Activated naive CD8-positive, alpha-beta T cell treated with anti-CD3 and anti-CD28 coated beads, Interleukin-2, amount 50 U/mL, for 24 hours (primary cell): Measurements from ENCODE around the gene NAALADL2.

Source experiments
- ATAC-seq: fragments of 150-1000 bp; cut with Tn5 transposase; one replicate; pipeline ENCODE4 v1.10.0; 2021
- DNase-seq: peaks from one replicate; pipeline ENCODE4 v3.0.0; 2021
- H3K27ac Mint-ChIP-seq: one replicate; pipeline ENCODE4 v1.8.0; 2021; ENCODE audit warnings: mild to moderate bottlenecking, mixed read lengths
- H3K27me3 Mint-ChIP-seq: one replicate; pipeline ENCODE4 v1.8.0; 2021; ENCODE audit warnings: mixed read lengths
- H3K36me3 Mint-ChIP-seq: one replicate; pipeline ENCODE4 v1.8.0; 2021; ENCODE audit warnings: low read depth, mixed read lengths
- H3K4me1 Mint-ChIP-seq: one replicate; pipeline ENCODE4 v1.8.0; 2021; ENCODE audit warnings: mixed read lengths
- H3K4me3 Mint-ChIP-seq: one replicate; pipeline ENCODE4 v1.8.0; 2021; ENCODE audit warnings: mild to moderate bottlenecking, moderate library complexity, mixed read lengths
- H3K9me3 Mint-ChIP-seq: one replicate; pipeline ENCODE4 v1.8.0; 2021; ENCODE audit warnings: mixed read lengths

The NAALADL2 gene

GRCh38 chr3:175374705-175375104 lies 515.6 kb downstream of the NAALADL2 start:
- H3K36me3 Mint-ChIP-seq, result no peaks in the 10 kb centered on the region
- no peak overlapping the region for H3K4me3 Mint-ChIP-seq
- no peaks in the 10 kb centered on the region for H3K4me1 Mint-ChIP-seq
- no peaks in the 10 kb centered on the region for H3K27me3 Mint-ChIP-seq
- DNase-seq, result no peak
- H3K27ac Mint-ChIP-seq, result no peak overlapping the region
- no peak for ATAC-seq
- H3K9me3 Mint-ChIP-seq, result peaks cover 4% of the 10 kb centered on the region

GRCh38 chr3:175378348-175378747 lies 519.2 kb downstream of the NAALADL2 start:
- peaks cover 4% of the 10 kb centered on the region for H3K9me3 Mint-ChIP-seq
- H3K27ac Mint-ChIP-seq, result no peak overlapping the region
- ATAC-seq (no peak), DNase-seq (no peak)
- no peaks in the 10 kb centered on the region for H3K27me3 Mint-ChIP-seq
- H3K36me3 Mint-ChIP-seq, result no peaks in the 10 kb centered on the region
- no peak overlapping the region for H3K4me3 Mint-ChIP-seq
- no peaks in the 10 kb centered on the region for H3K4me1 Mint-ChIP-seq

- Mint-ChIP-seq H3K27ac (no peak overlapping the region), H3K36me3 (no peaks in the 10 kb centered on the region), H3K4me3 (no peak overlapping the region), H3K27me3 (no peaks in the 10 kb centered on the region), H3K4me1 (no peaks in the 10 kb centered on the region), H3K9me3 (peaks cover 4% of the 10 kb centered on the region)
- ATAC-seq (no peak), DNase-seq (no peak)
Observed at GRCh38 chr3:175381685-175382084, 522.6 kb downstream of the NAALADL2 start.

- ATAC-seq, result no peak
- Mint-ChIP-seq H3K4me3 (no peak overlapping the region), H3K27ac (no peak overlapping the region)
Observed at GRCh38 chr3:175383371-175383770, 524.2 kb downstream of the NAALADL2 start.

GRCh38 chr3:175383813-175384212 lies 524.7 kb downstream of the NAALADL2 start:
- H3K27ac Mint-ChIP-seq, result no peak overlapping the region
- no peak for DNase-seq
- H3K9me3 Mint-ChIP-seq, result no peaks in the 10 kb centered on the region
- H3K27me3 Mint-ChIP-seq, result no peaks in the 10 kb centered on the region
- H3K4me3 Mint-ChIP-seq, result no peak overlapping the region
- no peaks in the 10 kb centered on the region for H3K4me1 Mint-ChIP-seq
- no peaks in the 10 kb centered on the region for H3K36me3 Mint-ChIP-seq
- ATAC-seq, result no peak

More at GRCh38 chr3:175383371-175383770, 524.2 kb downstream of the NAALADL2 start:
- H3K36me3 Mint-ChIP-seq, result no peaks in the 10 kb centered on the region
- H3K27me3 Mint-ChIP-seq, result no peaks in the 10 kb centered on the region
- no peaks in the 10 kb centered on the region for H3K9me3 Mint-ChIP-seq
- no peak for DNase-seq
- H3K4me1 Mint-ChIP-seq, result no peaks in the 10 kb centered on the region

GRCh38 chr3:175384569-175384968 lies 525.4 kb downstream of the NAALADL2 start:
- H3K4me1 Mint-ChIP-seq, result no peaks in the 10 kb centered on the region
- DNase-seq, result no peak
- no peak overlapping the region for H3K4me3 Mint-ChIP-seq
- ATAC-seq, result no peak
- no peak overlapping the region for H3K27ac Mint-ChIP-seq
- H3K9me3 Mint-ChIP-seq, result no peaks in the 10 kb centered on the region
- H3K36me3 Mint-ChIP-seq, result no peaks in the 10 kb centered on the region
- H3K27me3 Mint-ChIP-seq, result no peaks in the 10 kb centered on the region

- no peaks in the 10 kb centered on the region for H3K27me3 Mint-ChIP-seq
- DNase-seq, result no peak
- no peak overlapping the region for H3K27ac Mint-ChIP-seq
- H3K4me3 Mint-ChIP-seq, result no peak overlapping the region
- ATAC-seq, result no peak
- H3K9me3 Mint-ChIP-seq, result no peaks in the 10 kb centered on the region
- H3K36me3 Mint-ChIP-seq, result no peaks in the 10 kb centered on the region
- H3K4me1 Mint-ChIP-seq, result no peaks in the 10 kb centered on the region
Observed at GRCh38 chr3:175386630-175387029, 527.5 kb downstream of the NAALADL2 start.

- no peak overlapping the region for H3K4me3 Mint-ChIP-seq
- H3K4me1 Mint-ChIP-seq, result no peaks in the 10 kb centered on the region
- peaks cover 4% of the 10 kb centered on the region for H3K9me3 Mint-ChIP-seq
- DNase-seq, result no peak
- no peak for ATAC-seq
- H3K27ac Mint-ChIP-seq, result no peak overlapping the region
- no peaks in the 10 kb centered on the region for H3K27me3 Mint-ChIP-seq
- no peaks in the 10 kb centered on the region for H3K36me3 Mint-ChIP-seq
Observed at GRCh38 chr3:175389560-175389959, 530.4 kb downstream of the NAALADL2 start.

GRCh38 chr3:175391601-175392000 lies 532.5 kb downstream of the NAALADL2 start:
- H3K4me1 Mint-ChIP-seq, result no peaks in the 10 kb centered on the region

GRCh38 chr3:175392653-175393052 lies 533.5 kb downstream of the NAALADL2 start:
- DNase-seq, result no peak
- H3K4me1 Mint-ChIP-seq, result no peaks in the 10 kb centered on the region
- ATAC-seq, result no peak
- no peak overlapping the region for H3K4me3 Mint-ChIP-seq
- H3K27ac Mint-ChIP-seq, result no peak overlapping the region
- H3K36me3 Mint-ChIP-seq, result no peaks in the 10 kb centered on the region
- no peaks in the 10 kb centered on the region for H3K27me3 Mint-ChIP-seq
- H3K9me3 Mint-ChIP-seq, result peaks cover 4% of the 10 kb centered on the region

More at GRCh38 chr3:175391601-175392000, 532.5 kb downstream of the NAALADL2 start:
- H3K4me3 Mint-ChIP-seq, result no peak overlapping the region
- no peak for DNase-seq
- H3K27me3 Mint-ChIP-seq, result no peaks in the 10 kb centered on the region
- no peak overlapping the region for H3K27ac Mint-ChIP-seq
- H3K36me3 Mint-ChIP-seq, result no peaks in the 10 kb centered on the region
- ATAC-seq, result no peak
- peaks cover 4% of the 10 kb centered on the region for H3K9me3 Mint-ChIP-seq

- DNase-seq (no peak), ATAC-seq (no peak)
- H3K4me1 Mint-ChIP-seq, result no peaks in the 10 kb centered on the region
- no peak overlapping the region for H3K4me3 Mint-ChIP-seq
- no peaks in the 10 kb centered on the region for H3K27me3 Mint-ChIP-seq
- H3K36me3 Mint-ChIP-seq, result no peaks in the 10 kb centered on the region
- H3K9me3 Mint-ChIP-seq, result peaks cover 3% of the 10 kb centered on the region
- no peak overlapping the region for H3K27ac Mint-ChIP-seq
Observed at GRCh38 chr3:175397372-175397771, 538.2 kb downstream of the NAALADL2 start.

- Mint-ChIP-seq H3K4me3 (no peak overlapping the region), H3K4me1 (no peaks in the 10 kb centered on the region), H3K9me3 (no peaks in the 10 kb centered on the region), H3K36me3 (no peaks in the 10 kb centered on the region), H3K27me3 (no peaks in the 10 kb centered on the region), H3K27ac (no peak overlapping the region)
- ATAC-seq (no peak), DNase-seq (no peak)
Observed at GRCh38 chr3:175398676-175399075, 539.5 kb downstream of the NAALADL2 start.

- no peaks in the 10 kb centered on the region for H3K27me3 Mint-ChIP-seq
Observed at GRCh38 chr3:175399156-175399840, 540.2 kb downstream of the NAALADL2 start.

GRCh38 chr3:175404027-175404426 lies 544.9 kb downstream of the NAALADL2 start:
- Mint-ChIP-seq H3K4me3 (no peak overlapping the region), H3K9me3 (no peaks in the 10 kb centered on the region), H3K4me1 (no peaks in the 10 kb centered on the region), H3K27ac (no peak overlapping the region), H3K36me3 (no peaks in the 10 kb centered on the region), H3K27me3 (no peaks in the 10 kb centered on the region)
- DNase-seq (no peak), ATAC-seq (no peak)

More at GRCh38 chr3:175399156-175399840, 540.2 kb downstream of the NAALADL2 start:
- ATAC-seq, result no peak
- Mint-ChIP-seq H3K36me3 (no peaks in the 10 kb centered on the region), H3K9me3 (no peaks in the 10 kb centered on the region), H3K27ac (no peak overlapping the region), H3K4me3 (no peak overlapping the region), H3K4me1 (no peaks in the 10 kb centered on the region)
- DNase-seq, result no peak

GRCh38 chr3:175404621-175405020 lies 545.5 kb downstream of the NAALADL2 start:
- H3K9me3 Mint-ChIP-seq, result no peaks in the 10 kb centered on the region
- ATAC-seq (no peak), DNase-seq (no peak)
- H3K4me1 Mint-ChIP-seq, result no peaks in the 10 kb centered on the region
- no peaks in the 10 kb centered on the region for H3K36me3 Mint-ChIP-seq
- no peaks in the 10 kb centered on the region for H3K27me3 Mint-ChIP-seq
- no peak overlapping the region for H3K27ac Mint-ChIP-seq
- no peak overlapping the region for H3K4me3 Mint-ChIP-seq

- Mint-ChIP-seq H3K9me3 (no peaks in the 10 kb centered on the region), H3K4me1 (no peaks in the 10 kb centered on the region), H3K27me3 (no peaks in the 10 kb centered on the region), H3K4me3 (no peak overlapping the region), H3K36me3 (no peaks in the 10 kb centered on the region), H3K27ac (no peak overlapping the region)
- no peak for ATAC-seq
- no peak for DNase-seq
Observed at GRCh38 chr3:175410251-175410650, 551.1 kb downstream of the NAALADL2 start.
